DOHH2 (cell line): Measurements from ENCODE around the gene SRMS.

ENCODE experiments used
- H3F3A ChIP-seq: fragments of 200-600 bp; sonication (generic), shearing (Covaris generic); 2 replicates; pipeline ENCODE4 v1.6.0; 2016; ENCODE audit warnings: antibody characterized with exemption, mild to moderate bottlenecking; ENCODE audit not compliant: control insufficient read depth, insufficient read depth
- H3K27ac ChIP-seq: fragments of 200-600 bp; sonication (generic); 2 replicates; pipeline ENCODE4 v1.5.1; 2014; ENCODE audit warnings: low read depth, mild to moderate bottlenecking, low read length, moderate library complexity
- H3K27me3 ChIP-seq: fragments of 200-600 bp; sonication (generic); 2 replicates; pipeline ENCODE4 v1.6.1; 2014; ENCODE audit warnings: mild to moderate bottlenecking, low read length, mixed read lengths; ENCODE audit not compliant: control insufficient read depth
- H3K36me3 ChIP-seq: fragments of 200-600 bp; sonication (generic); 2 replicates; pipeline ENCODE4 v1.6.1; 2014; ENCODE audit warnings: mild to moderate bottlenecking, low read length, moderate library complexity, mixed read lengths; ENCODE audit not compliant: control insufficient read depth
- H3K4me1 ChIP-seq: fragments of 200-600 bp; sonication (generic); 2 replicates; pipeline ENCODE4 v1.6.1; 2014; ENCODE audit warnings: mild to moderate bottlenecking, low read length, mixed read lengths; ENCODE audit not compliant: control insufficient read depth
- H3K4me2 ChIP-seq: fragments of 200-600 bp; sonication (generic); 2 replicates; pipeline ENCODE4 v1.6.0; 2014; ENCODE audit warnings: mild to moderate bottlenecking, low read length, moderate library complexity
- H3K4me3 ChIP-seq: fragments of 200-600 bp; sonication (generic); 2 replicates; pipeline ENCODE4 v1.5.1; 2014; ENCODE audit warnings: mild to moderate bottlenecking, low read length, mixed read lengths
- H3K79me2 ChIP-seq: fragments of 200-600 bp; sonication (generic); 2 replicates; pipeline ENCODE4 v1.6.1; 2014; ENCODE audit warnings: mild to moderate bottlenecking, low read length, mixed read lengths; ENCODE audit not compliant: control insufficient read depth
- H3K9me2 ChIP-seq: fragments of 200-600 bp; sonication (generic); replicated peaks from 2 replicates; pipeline ENCODE4 v1.6.1; 2014; ENCODE audit warnings: mild to moderate bottlenecking, low read length, mixed read lengths; ENCODE audit not compliant: control insufficient read depth
- H3K9me3 ChIP-seq: fragments of 200-600 bp; sonication (generic); 2 replicates; pipeline ENCODE4 v1.6.1; 2014; ENCODE audit warnings: antibody characterized with exemption, low read length, mixed read lengths; ENCODE audit not compliant: control insufficient read depth, insufficient read depth
- H4K20me1 ChIP-seq: fragments of 200-600 bp; sonication (generic); 2 replicates; pipeline ENCODE4 v1.6.0; 2014; ENCODE audit warnings: low read depth, mild to moderate bottlenecking, antibody characterized with exemption, low read length, moderate library complexity; ENCODE audit not compliant: control insufficient read depth, insufficient read depth
- CTCF ChIP-seq: fragments of 200-600 bp; sonication (generic); IDR thresholded peaks from one replicate; pipeline ENCODE4 v1.5.1; 2014; ENCODE audit warnings: antibody characterized with exemption, mild to moderate bottlenecking, low read depth, low read length; ENCODE audit not compliant: poor library complexity, severe bottlenecking
- EZH2phosphoT487 ChIP-seq: fragments of 200-600 bp; sonication (generic); IDR thresholded peaks from 2 replicates; pipeline ENCODE4 v1.6.1; 2017; ENCODE audit warnings: borderline replicate concordance, mild to moderate bottlenecking, antibody characterized with exemption, low read length, moderate library complexity, mixed read lengths

The SRMS gene

GRCh38 chr20:63577317-63577894, 29.9 kb upstream of the SRMS start:
- H3K4me3 ChIP-seq = no peak overlapping the region
- no peaks in the 10 kb centered on the region for H3K9me3 ChIP-seq
- H3K36me3 ChIP-seq = no peaks in the 10 kb centered on the region
- no peaks in the 10 kb centered on the region for H3K9me2 ChIP-seq
- no peak overlapping the region for H3K27ac ChIP-seq
- H3K4me2 ChIP-seq = no peak overlapping the region
- H3K79me2 ChIP-seq = no peaks in the 10 kb centered on the region
- H3K4me1 ChIP-seq = peaks cover 7% of the 10 kb centered on the region
- no peak for TF ChIP-seq EZH2phosphoT487
- no peak for TF ChIP-seq CTCF
- H4K20me1 ChIP-seq = no peaks in the 10 kb centered on the region
- H3F3A ChIP-seq = no peaks in the 10 kb centered on the region
- peaks cover 25% of the 10 kb centered on the region for H3K27me3 ChIP-seq

DNA sequence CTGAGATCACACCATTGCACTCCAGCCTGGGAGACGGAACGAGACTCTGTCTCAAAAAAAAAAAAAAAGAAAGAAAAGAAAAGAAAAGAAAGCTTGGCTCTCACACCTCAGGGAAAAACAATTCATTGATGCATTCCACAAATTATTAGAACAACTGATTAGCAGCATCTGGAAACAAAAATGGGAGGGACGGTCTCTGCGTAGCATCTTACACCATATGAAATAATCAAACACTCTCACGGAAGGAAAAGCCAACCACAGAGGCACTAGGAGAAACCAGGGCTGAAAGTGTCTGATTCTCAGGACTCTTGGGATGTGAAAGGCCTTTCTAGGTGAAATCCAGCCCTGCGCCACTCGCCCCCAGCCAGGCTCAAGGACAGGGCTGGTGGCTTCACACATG, 28.8 kb upstream of the SRMS start:
- no peaks in the 10 kb centered on the region for H3K79me2 ChIP-seq
- no peaks in the 10 kb centered on the region for H3K9me3 ChIP-seq
- H3K27ac ChIP-seq = no peak overlapping the region
- TF ChIP-seq EZH2phosphoT487 (no peak), CTCF (no peak)
- H3K9me2 ChIP-seq = no peaks in the 10 kb centered on the region
- peaks cover 7% of the 10 kb centered on the region for H3K4me1 ChIP-seq
- H3F3A ChIP-seq = no peaks in the 10 kb centered on the region
- H3K36me3 ChIP-seq = no peaks in the 10 kb centered on the region
- H4K20me1 ChIP-seq = no peaks in the 10 kb centered on the region
- no peak overlapping the region for H3K4me2 ChIP-seq
- H3K27me3 ChIP-seq = peaks cover 24% of the 10 kb centered on the region
- no peak overlapping the region for H3K4me3 ChIP-seq

GRCh38 chr20:63574829-63575743, 27.5 kb upstream of the SRMS start:
- Histone ChIP-seq H3K4me1 (peaks cover 7% of the 10 kb centered on the region), H4K20me1 (no peaks in the 10 kb centered on the region), H3K4me2 (peak overlapping the region; percentile 82; the same call in 1 of the 2 replicates), H3K9me2 (no peaks in the 10 kb centered on the region), H3K4me3 (no peak overlapping the region), H3K36me3 (no peaks in the 10 kb centered on the region), H3F3A (no peaks in the 10 kb centered on the region), H3K27ac (no peak overlapping the region), H3K9me3 (no peaks in the 10 kb centered on the region), H3K79me2 (no peaks in the 10 kb centered on the region), H3K27me3 (peaks cover 15% of the 10 kb centered on the region)
- TF ChIP-seq EZH2phosphoT487 (no peak), CTCF (no peak)
